H1 (cell line): ENCODE measurements around the gene GATD1. TPM values are rescaled to one million over a fixed set of nuclear protein-coding genes. Genes with fewer than 3 reads are reported as not detected.

Experiments used
- CTCF ChIA-PET: fragments of 300-600 bp; sonication (Branson Sonifier 250); formaldehyde crosslinking; loops from one replicate; lab custom pipeline; 2021; ENCODE audit not compliant: partially characterized antibody; lab: Charles Lee
- POLR2A ChIA-PET: fragments of 300-600 bp; sonication (Branson Sonifier 250); formaldehyde crosslinking; loops from one replicate; lab custom pipeline; 2021; ENCODE audit warnings: inconsistent platforms; ENCODE audit not compliant: partially characterized antibody; lab: Charles Lee
- DNase-seq, 2 experiments: peaks; one replicate each; pipeline versions ENCODE4 v3.0.0 to v3.0.0-alpha.2; 2010 to 2022; ENCODE audit warnings: low spot score in 2 of 2, low read depth in 1 of 2, mixed read lengths in 1 of 2
- FAIRE-seq: peaks from 2 replicates; lab custom pipeline; 2011; peaks lifted over from hg19 to GRCh38; lab: Jason Lieb, UNC
- H2AFZ ChIP-seq: 2 replicates; pipeline ENCODE4 v1.8.1; 2012; ENCODE audit warnings: low read length, inconsistent platforms
- H2AK5ac ChIP-seq: 2 replicates; pipeline ENCODE4 v1.6.1; 2013; ENCODE audit warnings: low read depth, low read length
- H2BK120ac ChIP-seq: replicated peaks from 2 replicates; pipeline ENCODE3; 2013; ENCODE audit warnings: low read depth, low read length, inconsistent platforms
- H2BK12ac ChIP-seq: 2 replicates; pipeline ENCODE4 v1.6.1; 2013; ENCODE audit warnings: low read depth, low read length
- H2BK15ac ChIP-seq: 2 replicates; pipeline ENCODE4 v1.6.1; 2013; ENCODE audit warnings: low read length
- H2BK20ac ChIP-seq: 2 replicates; pipeline ENCODE4 v1.6.1; 2013; ENCODE audit warnings: low read length
- H2BK5ac ChIP-seq: 2 replicates; pipeline ENCODE4 v1.6.1; 2013; ENCODE audit warnings: low read depth, low read length
- H3K14ac ChIP-seq: 2 replicates; pipeline ENCODE4 v1.6.1; 2013; ENCODE audit warnings: inconsistent platforms; ENCODE audit not compliant: insufficient read length
- H3K18ac ChIP-seq: 2 replicates; pipeline ENCODE4 v1.6.1; 2013; ENCODE audit warnings: low read length; ENCODE audit errors: extremely low read depth
- H3K23ac ChIP-seq: 2 replicates; pipeline ENCODE4 v1.6.1; 2013; ENCODE audit warnings: inconsistent platforms; ENCODE audit not compliant: insufficient read length
- H3K23me2 ChIP-seq: 2 replicates; pipeline ENCODE4 v1.6.1; 2013; ENCODE audit warnings: low read depth, low read length
- H3K27ac ChIP-seq: 2 replicates; pipeline ENCODE4 v1.6.1; 2011; ENCODE audit warnings: low read depth, low read length, inconsistent platforms
- H3K27me3 ChIP-seq, 4 experiments: replicated peaks in 1 of 4; 1 replicate in 1 of 4; 2 replicates in 3 of 4; pipeline versions ENCODE4 v1.6.1 to v1.8.1; 2011 to 2013; ENCODE audit warnings: low read length in 3 of 4, mild to moderate bottlenecking in 3 of 4, inconsistent platforms in 2 of 4, mixed read lengths in 2 of 4, moderate library complexity in 1 of 4; ENCODE audit not compliant: control insufficient read depth in 3 of 4, insufficient read depth in 3 of 4; ENCODE audit errors: extremely low read depth in 1 of 4
- H3K36me3 ChIP-seq, 4 experiments: 2 replicates each; pipeline versions ENCODE4 v1.6.1 to v1.8.1; 2011 to 2013; ENCODE audit warnings: mild to moderate bottlenecking in 4 of 4, low read length in 3 of 4, moderate library complexity in 2 of 4, control low read depth in 1 of 4, inconsistent platforms in 1 of 4; ENCODE audit not compliant: insufficient read depth in 4 of 4, control insufficient read depth in 2 of 4
- H3K4ac ChIP-seq: replicated peaks from 2 replicates; pipeline ENCODE3; 2013; ENCODE audit warnings: low read length, low read depth, mixed read lengths, inconsistent platforms; ENCODE audit not compliant: insufficient read length
- H3K4me1 ChIP-seq, 4 experiments: replicated peaks in 1 of 4; 1 replicate in 1 of 4; 2 replicates in 3 of 4; pipeline versions ENCODE4 v1.6.1 to v1.8.1; 2011 to 2013; ENCODE audit warnings: low read length in 3 of 4, inconsistent platforms in 2 of 4, mixed read lengths in 1 of 4; ENCODE audit not compliant: insufficient read depth in 4 of 4, control insufficient read depth in 3 of 4
- H3K4me2 ChIP-seq, 2 experiments: 2 replicates each; pipeline versions ENCODE4 v1.6.1 to v1.8.1; 2011 to 2013; ENCODE audit warnings: low read depth in 2 of 2, low read length in 2 of 2, control low read depth in 1 of 2, inconsistent platforms in 1 of 2, mild to moderate bottlenecking in 1 of 2; ENCODE audit not compliant: insufficient read depth in 1 of 2
- H3K4me3 ChIP-seq, 4 experiments: fragments of 200-600, 300-600 bp in 1 of 4; sonication (generic), shearing (Covaris generic), sonication (Bioruptor Twin) in 1 of 4; 2 replicates each; pipeline versions ENCODE4 v1.5.1 to v1.8.1; 2011 to 2016; ENCODE audit warnings: low read length in 4 of 4, low read depth in 3 of 4, control low read depth in 2 of 4, inconsistent platforms in 2 of 4, mild to moderate bottlenecking in 2 of 4, mixed read lengths in 1 of 4, moderate library complexity in 1 of 4; ENCODE audit not compliant: insufficient read depth in 2 of 4; ENCODE audit errors: extremely low read depth in 1 of 4
- H3K56ac ChIP-seq: replicated peaks from 2 replicates; pipeline ENCODE3; 2013; ENCODE audit warnings: low read depth, mild to moderate bottlenecking, mixed read lengths, low read length, inconsistent platforms; ENCODE audit not compliant: insufficient read length
- H3K79me1 ChIP-seq: 2 replicates; pipeline ENCODE4 v1.6.1; 2013; ENCODE audit warnings: low read depth, low read length, control low read depth
- H3K79me2 ChIP-seq, 2 experiments: 2 replicates each; pipeline versions ENCODE4 v1.6.1 to v1.8.1; 2012 to 2013; ENCODE audit warnings: low read length in 2 of 2, mild to moderate bottlenecking in 2 of 2, inconsistent platforms in 1 of 2; ENCODE audit not compliant: insufficient read depth in 2 of 2, control insufficient read depth in 1 of 2
- H3K9ac ChIP-seq, 4 experiments: replicated peaks in 1 of 4; 1 replicate in 1 of 4; 2 replicates in 3 of 4; pipeline versions ENCODE4 v1.6.1 to v1.8.1; 2011 to 2013; ENCODE audit warnings: low read depth in 3 of 4, low read length in 3 of 4, control low read depth in 2 of 4, mild to moderate bottlenecking in 2 of 4, moderate library complexity in 2 of 4, inconsistent platforms in 1 of 4; ENCODE audit errors: extremely low read depth in 1 of 4
- H3K9me3 ChIP-seq, 2 experiments: 2 replicates each; pipeline versions ENCODE4 v1.6.1 to v1.8.1; 2012 to 2013; ENCODE audit warnings: mild to moderate bottlenecking in 2 of 2, moderate library complexity in 2 of 2, control low read depth in 1 of 2, inconsistent platforms in 1 of 2, low read depth in 1 of 2, low read length in 1 of 2, mixed read lengths in 1 of 2; ENCODE audit not compliant: insufficient read depth in 2 of 2
- H4K20me1 ChIP-seq, 2 experiments: replicated peaks in 1 of 2; 2 replicates each; pipeline versions ENCODE3 to v1.8.1; 2011 to 2013; ENCODE audit warnings: inconsistent platforms in 2 of 2, low read length in 2 of 2, mild to moderate bottlenecking in 1 of 2; ENCODE audit not compliant: insufficient read depth in 2 of 2, control insufficient read depth in 1 of 2
- H4K5ac ChIP-seq: 2 replicates; pipeline ENCODE4 v1.6.1; 2013; ENCODE audit warnings: low read length, low read depth, mixed read lengths, inconsistent platforms; ENCODE audit not compliant: insufficient read length
- H4K8ac ChIP-seq: 2 replicates; pipeline ENCODE4 v1.8.0; 2013; ENCODE audit warnings: mild to moderate bottlenecking, moderate library complexity, low read length, inconsistent platforms; ENCODE audit not compliant: insufficient read depth; ENCODE audit errors: extremely low read depth
- H4K91ac ChIP-seq: replicated peaks from 2 replicates; pipeline ENCODE3; 2013; ENCODE audit warnings: low read length, mixed read lengths, inconsistent platforms; ENCODE audit not compliant: insufficient read length
- EZH2 ChIP-seq: fragments of 200-600 bp; sonication (generic); IDR thresholded peaks from 2 replicates; pipeline ENCODE4 v1.7.1; 2012; ENCODE audit warnings: low read depth, mild to moderate bottlenecking, moderate library complexity, low read length, inconsistent platforms; ENCODE audit not compliant: severe bottlenecking
- SP1 ChIP-seq: IDR thresholded peaks from 2 replicates; pipeline ENCODE4 v1.6.1; 2011; ENCODE audit warnings: low read depth, low read length
- WGBS, 2 experiments: shearing (Covaris generic) in 1 of 2; methylation state at CpG; one replicate each; pipeline versions ENCODE4 v1.1.6 to v1.1.7; 2013 to 2015; ENCODE audit warnings: low lambda C conversion rate in 2 of 2, mixed read lengths in 2 of 2, inconsistent platforms in 1 of 2, low coverage in 1 of 2, missing lambda C conversion rate in 1 of 2; ENCODE audit not compliant: insufficient replicate concordance in 2 of 2, insufficient coverage in 1 of 2, insufficient read length in 1 of 2; ENCODE audit errors: extremely low coverage in 1 of 2, missing lambda C conversion rate in 1 of 2; 5-methylcytosine and 5-hydroxymethylcytosine counted together
- polyA plus RNA-seq, 7 experiments: library from polyadenylated mRNA; depleted of rRNA in 3 of 7; stranded (reverse) in 5 of 7; unstranded in 2 of 7; fragments of >200 nt in 5 of 7; fragments of 200-250 nt in 2 of 7; gene quantifications; 1 replicate in 5 of 7; 2 replicates in 1 of 7; 4 replicates in 1 of 7; pipeline versions ENCODE4 v1.2.1 to v1.2.3, GENCODE V29; 2011 to 2013; ENCODE audit warnings: missing spikeins in 2 of 7, mixed read lengths in 2 of 7
- total RNA-seq: library from RNA; stranded (reverse); fragmentation: NEBNext Ultra II Directional; extraction: Animal tissue kit (Norgen Biotek cat#: 25700); gene quantifications from 2 replicates; pipeline ENCODE4 v1.2.1, GENCODE V29; 2021
- TF ChIP-seq, protein P1 (sequence below): IDR thresholded peaks from 2 replicates; pipeline ENCODE4 v1.6.1; 2011; ENCODE audit warnings: low read length, improper control_type of control experiment

Gene GATD1
- total and polyA plus RNA-seq, 2 of the 8 experiments (the other 6 are each of a cell fraction or from before 2014, with no cell fraction given), result 47.5 to 54.8 TPM

DNA sequence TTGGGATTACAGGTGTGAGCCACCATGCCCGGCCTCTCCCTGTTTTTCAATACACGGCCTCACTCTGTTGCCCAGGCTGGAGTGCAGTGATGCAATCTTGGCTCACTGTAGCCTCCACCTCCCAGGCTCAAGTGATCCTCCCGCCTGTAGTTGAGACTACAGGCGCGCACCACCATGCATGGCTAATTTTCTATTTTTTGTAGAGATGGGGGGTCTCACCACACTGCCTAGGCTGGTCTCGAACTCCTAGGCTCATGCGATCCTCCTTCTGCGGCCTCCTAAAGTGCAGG is 11.5 kb downstream of the GATD1 start:
- no peaks in the 10 kb centered on the region for H3K27me3 ChIP-seq
- no peak overlapping the region for H2BK120ac ChIP-seq
- H2BK20ac ChIP-seq, result no peak overlapping the region
- peaks cover 22 to 59% (median 32%) of the 10 kb centered on the region in 4 experiments for H3K36me3 ChIP-seq
- H3K23me2 ChIP-seq, result no peaks in the 10 kb centered on the region
- POLR2A ChIA-PET, result interaction anchor here (0.8 to 35.3 kb wide), 11 partner anchors 1 to 204 kb away, joined by 3 to 636 read pairs (median 3); partner anchors contain the start of genes DEAF1, DRD4, GATD1 and TALDO1
- H2AFZ ChIP-seq, result no peak overlapping the region
- peaks cover 0 to 12% (median 7%) of the 10 kb centered on the region in 4 experiments; a peak in 6 of 7 replicates for H3K4me1 ChIP-seq
- no peak overlapping the region for H3K4me3 ChIP-seq
- no peak overlapping the region for H2BK5ac ChIP-seq
- FAIRE-seq (no peak), DNase-seq (no peak)
- no peak overlapping the region for H3K27ac ChIP-seq
- H4K8ac ChIP-seq, result no peak overlapping the region
- WGBS, 2 experiments, result 93% methylated on average over 8 of the region's 8 CpGs; no CpG with 5 or more reads in 1 of the 2 experiments
- H3K23ac ChIP-seq, result no peak overlapping the region
- no peak overlapping the region for H3K4ac ChIP-seq
- CTCF ChIA-PET, result interaction anchor here (0.7 to 26.9 kb wide), 11 partner anchors 9 to 127 kb away, joined by 3 to 395 read pairs (median 4); no protein-coding TSS in a partner anchor
- no peak overlapping the region for H3K14ac ChIP-seq
- peaks cover 7% of the 10 kb centered on the region; the same call in 1 of the 2 replicates for H3K79me1 ChIP-seq
- no peak overlapping the region for H3K18ac ChIP-seq
- no peak overlapping the region for H2BK15ac ChIP-seq
- H3K79me2 ChIP-seq, result no peaks in the 10 kb centered on the region
- TF ChIP-seq SP1 (no peak), EZH2 (no peak)
- TF ChIP-seq, protein P1, sequence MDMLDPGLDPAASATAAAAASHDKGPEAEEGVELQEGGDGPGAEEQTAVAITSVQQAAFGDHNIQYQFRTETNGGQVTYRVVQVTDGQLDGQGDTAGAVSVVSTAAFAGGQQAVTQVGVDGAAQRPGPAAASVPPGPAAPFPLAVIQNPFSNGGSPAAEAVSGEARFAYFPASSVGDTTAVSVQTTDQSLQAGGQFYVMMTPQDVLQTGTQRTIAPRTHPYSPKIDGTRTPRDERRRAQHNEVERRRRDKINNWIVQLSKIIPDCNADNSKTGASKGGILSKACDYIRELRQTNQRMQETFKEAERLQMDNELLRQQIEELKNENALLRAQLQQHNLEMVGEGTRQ, result no peak
- H3K9ac ChIP-seq, result no peak overlapping the region
- no peak overlapping the region for H3K56ac ChIP-seq
- H4K5ac ChIP-seq, result no peak overlapping the region
- no peaks in the 10 kb centered on the region for H3K9me3 ChIP-seq
- no peak overlapping the region for H4K91ac ChIP-seq
- H2BK12ac ChIP-seq, result no peak overlapping the region
- H2AK5ac ChIP-seq, result no peak overlapping the region
- H3K4me2 ChIP-seq, result no peak overlapping the region
- H4K20me1 ChIP-seq, result peaks cover 13 to 33% of the 10 kb centered on the region in 2 experiments
